CD4-positive, alpha-beta T cell treated with Interferon gamma for 1 hour (primary cell): ENCODE measurements around the gene IWS1.
A peak's percentile ranks its signal among the peaks of the same experiment; 100 is the strongest.
"Not testable (repeated sequence)": the region's sequence is repeated elsewhere in the genome, so short reads cannot be mapped to it uniquely, and the experiment has no call there.

Experiments used
- DNase-seq: peaks from one replicate; pipeline ENCODE4 v3.0.0-alpha.2; 2020

Gene IWS1

DNA sequence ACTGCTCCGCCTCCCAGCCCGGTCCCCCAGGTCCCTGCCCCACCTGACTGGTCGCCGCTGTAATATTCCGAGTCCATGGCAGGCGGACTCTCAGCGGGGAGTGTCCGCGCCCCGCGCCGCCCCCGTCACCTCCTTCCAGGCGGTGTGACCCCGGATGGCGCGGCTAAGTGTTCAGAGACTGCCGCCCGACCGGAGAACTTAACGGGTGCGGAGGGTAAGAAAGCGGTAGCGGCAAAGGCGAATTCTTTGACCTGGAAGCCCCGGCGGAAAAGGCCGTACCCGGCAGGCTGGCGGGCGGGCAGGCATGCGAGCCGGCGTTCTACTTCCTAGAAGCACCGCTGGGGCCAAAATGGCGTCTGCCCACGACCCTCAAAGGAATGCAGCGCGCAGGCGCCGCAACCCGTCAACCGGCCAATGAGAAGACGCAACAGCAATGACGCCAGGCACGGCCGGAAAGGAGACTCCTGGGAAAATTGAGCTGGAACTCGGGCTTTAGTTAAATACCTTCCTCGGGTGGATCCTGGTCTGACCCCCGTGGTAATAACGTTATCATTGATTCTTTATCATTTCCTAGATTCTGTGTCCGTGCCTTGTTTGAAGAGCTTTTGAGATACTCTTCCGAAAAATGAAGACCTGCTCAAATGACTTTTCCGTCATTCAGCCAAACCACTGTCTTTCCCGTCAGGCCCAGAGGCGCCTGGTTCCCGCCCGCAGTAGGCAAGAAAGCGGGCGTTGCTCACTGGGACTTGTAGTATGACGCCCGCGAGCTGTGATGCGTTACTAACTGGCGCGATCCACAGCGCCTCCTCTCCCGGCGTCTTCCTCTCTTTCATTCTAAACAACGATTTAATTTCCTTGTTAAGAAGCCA is at the start of gene IWS1:
TSS of gene IWS1 (minus strand) at position 358 of the 869 bp plus-strand sequence. CDS start at position 77, 281 bp downstream.
- DNase-seq: peak; percentile 92

DNA sequence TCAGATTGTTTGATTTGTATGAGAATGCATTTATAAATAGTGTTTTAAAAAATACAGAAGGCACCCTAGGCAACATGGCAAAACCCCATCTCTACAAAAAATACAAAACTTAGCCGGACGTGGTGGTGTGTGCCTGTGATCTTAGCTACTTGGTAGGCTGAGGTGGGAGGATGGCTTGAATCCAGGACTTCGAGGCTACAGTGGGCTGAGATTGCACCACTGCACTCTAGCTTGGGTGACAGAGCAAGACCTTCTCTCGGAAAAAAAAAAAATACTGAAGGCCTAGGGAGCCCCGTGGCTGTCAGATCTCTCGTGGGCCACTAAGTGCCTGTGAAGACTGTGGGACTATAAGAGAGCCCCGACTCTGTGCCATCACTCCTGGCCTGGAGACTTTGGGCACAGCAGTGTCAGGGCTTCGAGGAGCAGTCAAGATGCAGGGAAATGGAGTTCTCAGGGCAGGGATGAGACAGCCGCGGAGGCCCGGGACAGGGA is 49.7 kb upstream of the IWS1 start:
- DNase-seq: no peak

DNA sequence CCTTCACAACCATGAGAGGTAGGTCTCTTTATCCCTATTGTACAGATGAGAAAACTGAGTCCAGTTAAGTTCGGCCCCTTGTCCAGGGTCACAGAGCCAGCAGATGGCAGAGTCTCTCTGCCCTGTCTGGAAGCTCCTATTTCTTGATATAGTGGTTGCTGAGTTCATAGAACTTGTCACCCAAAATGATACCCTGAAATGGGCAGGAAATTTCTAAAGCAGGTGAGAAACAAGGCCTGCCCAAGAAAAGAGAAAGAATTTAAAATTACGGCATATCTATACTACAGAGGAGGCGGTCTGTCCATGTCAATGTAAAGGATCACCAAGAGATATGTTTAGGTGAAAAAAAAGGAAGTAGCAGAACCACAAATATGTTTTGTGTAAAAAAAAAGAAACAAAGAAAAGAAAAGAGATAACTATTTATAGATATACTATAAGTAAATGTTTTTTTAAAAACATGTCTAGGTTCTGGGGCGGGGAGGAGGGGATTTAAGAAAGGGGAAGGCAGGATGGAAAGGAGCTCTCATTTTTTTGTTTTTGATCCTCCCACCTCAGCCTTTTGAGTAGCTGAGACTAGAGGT is 49.0 kb upstream of the IWS1 start:
- no peak for DNase-seq

DNA sequence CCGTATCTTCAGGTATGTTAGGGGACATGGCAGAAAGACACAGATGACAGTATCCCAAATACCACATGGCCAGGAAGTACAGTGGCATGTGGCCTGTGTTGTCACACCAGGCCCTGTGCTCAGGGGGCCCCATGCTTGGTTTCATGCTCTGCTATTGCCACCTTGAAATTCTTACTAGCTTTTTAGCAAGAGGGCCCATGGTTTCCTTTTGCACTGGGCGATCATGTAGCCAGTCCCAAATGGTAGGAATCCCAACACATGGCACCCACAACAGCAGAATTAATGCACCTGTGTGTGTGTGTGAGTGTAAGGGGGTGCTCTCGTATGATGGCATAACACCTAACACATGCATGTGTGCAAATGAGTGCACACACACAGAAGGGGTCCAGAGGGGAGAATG is 48.4 kb upstream of the IWS1 start:
- DNase-seq: no peak

DNA sequence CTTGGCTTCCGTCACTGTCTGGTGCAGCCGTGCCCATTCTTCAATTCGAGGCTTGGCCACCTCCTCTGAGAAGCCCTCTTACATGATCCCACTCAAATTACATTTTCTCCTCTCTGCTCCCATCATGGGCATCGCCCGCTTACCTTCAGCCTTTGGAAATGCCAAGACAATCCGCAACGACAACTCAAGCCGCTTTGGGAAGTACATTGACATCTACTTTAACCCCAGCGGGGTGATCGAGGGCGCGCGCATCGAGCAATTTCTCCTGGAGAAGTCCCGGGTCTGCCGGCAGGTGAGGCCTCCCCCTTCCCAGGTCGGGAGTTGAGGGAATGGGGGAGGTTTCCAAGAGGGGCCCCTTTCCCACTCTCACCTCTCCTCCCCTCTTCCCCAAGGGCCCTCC is 47.5 kb upstream of the IWS1 start:
- DNase-seq: no peak

DNA sequence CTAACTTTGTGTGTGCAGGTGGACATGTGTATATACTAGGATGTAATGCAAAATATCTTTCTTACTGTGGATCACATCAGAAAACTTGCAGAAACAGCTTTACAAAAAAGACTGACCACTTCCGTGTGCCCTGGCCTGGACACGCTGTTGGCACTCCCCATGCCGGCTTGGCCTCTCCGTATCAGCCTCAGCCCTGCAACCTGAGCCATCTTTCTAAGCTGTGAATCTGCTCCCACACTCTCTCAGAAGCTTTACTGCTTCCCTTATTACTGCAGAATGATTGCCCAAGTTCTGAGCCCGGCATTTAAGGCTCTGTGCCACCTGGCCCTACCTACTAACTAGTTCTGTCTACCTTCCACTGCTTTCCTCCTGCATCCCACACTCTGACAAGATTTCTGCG is 47.0 kb upstream of the IWS1 start:
- DNase-seq: no peak

DNA sequence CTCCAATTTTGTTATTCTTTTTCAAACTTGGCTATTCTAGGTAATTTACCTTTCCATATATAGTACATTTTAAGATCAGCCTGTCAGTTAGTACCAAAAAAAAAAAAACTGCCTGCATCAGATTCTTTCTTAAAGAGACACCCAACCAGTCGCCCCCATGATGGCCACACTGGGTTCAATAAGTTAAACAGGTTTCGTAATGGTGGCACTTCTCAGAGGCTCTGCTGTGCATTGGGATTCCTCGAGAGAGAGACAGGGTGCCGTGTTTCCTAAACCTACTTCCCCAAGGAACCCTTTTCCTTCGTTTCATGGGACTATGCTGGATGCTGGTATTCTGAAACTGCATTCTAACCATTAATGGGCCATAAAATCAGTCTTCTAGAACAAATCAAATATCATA is 46.6 kb upstream of the IWS1 start:
- no peak for DNase-seq

DNA sequence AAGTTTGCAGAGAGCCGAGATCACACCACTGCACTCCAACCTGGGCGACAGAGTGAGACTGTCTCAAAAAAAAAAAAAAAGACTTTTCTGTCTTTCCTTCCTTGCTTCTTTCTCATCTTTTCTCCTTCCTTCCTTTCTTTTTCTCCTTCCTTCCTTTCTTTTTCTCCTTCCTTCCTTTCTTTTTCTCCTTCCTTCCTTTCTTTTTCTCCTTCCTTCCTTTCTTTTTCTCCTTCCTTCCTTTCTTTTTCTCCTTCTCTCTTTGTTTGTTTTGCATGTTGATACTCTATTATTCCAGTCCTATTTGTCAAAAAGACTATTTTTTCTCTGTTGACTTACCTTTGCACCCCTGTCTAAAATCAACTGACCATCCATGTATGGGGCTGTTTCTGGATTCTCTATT is 46.1 kb upstream of the IWS1 start:
- DNase-seq: not testable (repeated sequence)

DNA sequence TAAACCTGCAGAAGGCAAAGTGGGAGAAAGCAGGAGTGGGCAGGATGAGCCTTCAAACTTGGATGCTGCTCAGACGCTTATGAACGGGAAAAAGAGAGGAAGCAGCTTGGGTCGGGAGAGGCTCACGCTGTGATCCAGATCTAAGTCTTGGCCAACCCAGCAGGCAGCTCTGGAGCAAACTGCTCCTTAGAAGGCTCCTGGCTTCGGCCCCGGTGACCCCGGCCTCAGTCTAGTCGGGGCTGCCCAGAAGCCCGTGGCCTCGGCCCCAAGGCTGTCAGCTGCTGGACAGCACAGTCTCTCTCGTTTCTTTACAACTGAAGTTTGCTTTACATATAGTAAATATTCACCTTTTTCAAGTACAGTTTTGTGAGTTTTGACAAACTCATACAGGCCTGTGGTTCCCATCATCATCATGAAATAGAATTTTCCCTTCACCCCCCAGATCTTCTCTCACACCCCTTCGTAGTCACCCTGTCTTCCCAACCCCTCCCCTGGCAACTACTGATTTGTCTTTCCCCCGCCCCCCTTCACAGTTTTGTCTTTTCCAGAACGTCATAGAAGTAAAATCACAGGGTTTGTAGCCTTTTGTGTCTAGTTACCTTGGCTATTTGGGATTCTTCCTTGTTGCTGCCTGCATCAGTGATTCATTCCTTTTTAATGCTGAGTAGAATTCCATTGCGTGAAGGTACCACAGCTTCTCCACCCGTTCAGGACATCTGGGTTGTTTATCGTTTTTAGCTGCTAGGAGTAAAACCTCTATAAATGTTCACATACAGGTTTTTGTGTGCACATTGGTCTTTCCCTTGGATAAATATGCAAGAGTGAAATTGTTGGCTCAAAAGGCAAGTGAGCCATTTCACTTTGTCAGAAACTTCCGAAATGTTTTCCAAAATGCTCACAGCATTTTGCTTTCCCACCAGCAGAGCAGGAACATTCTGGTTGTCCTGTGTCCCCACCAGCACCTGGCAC is 44.3 kb upstream of the IWS1 start:
- DNase-seq: no peak

DNA sequence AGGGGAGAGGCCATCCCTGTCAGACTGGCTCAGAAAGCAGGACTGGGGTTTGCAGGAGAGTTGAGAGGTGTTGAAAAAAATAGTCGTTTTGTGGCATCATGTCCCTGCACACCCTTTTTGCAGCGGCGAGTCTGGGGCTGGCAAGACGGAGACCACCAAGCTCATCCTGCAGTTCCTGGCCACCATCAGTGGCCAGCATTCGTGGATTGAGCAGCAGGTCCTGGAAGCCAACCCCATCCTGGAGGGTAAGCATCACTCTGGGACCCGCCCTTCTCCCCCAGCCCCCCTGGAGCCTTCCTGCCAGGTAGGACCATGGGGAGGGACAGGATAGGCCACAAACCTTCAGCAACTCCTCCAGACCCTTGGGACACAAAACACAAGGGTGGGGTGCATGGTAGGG is 43.4 kb upstream of the IWS1 start:
- DNase-seq: no peak

DNA sequence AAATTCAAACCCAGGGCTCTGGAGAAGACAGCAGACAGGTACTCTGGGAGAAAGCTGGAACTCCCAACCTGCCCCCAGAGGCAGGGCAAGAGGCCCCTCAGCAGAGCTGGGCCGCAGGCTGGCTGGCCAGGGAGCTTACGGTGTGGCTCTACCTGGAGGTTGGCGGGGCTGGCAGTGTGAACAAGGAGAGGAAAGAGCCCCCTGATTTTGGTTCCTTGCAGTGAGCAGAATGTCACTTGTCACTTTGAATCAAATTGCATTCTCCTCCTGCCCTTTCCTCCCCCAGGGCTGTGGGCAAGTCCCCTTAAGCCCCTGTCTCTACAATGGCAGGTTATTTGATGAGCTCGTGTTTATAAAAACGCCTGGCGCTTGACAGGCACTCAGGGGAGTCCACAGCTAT is 41.8 kb upstream of the IWS1 start:
- no peak for DNase-seq

DNA sequence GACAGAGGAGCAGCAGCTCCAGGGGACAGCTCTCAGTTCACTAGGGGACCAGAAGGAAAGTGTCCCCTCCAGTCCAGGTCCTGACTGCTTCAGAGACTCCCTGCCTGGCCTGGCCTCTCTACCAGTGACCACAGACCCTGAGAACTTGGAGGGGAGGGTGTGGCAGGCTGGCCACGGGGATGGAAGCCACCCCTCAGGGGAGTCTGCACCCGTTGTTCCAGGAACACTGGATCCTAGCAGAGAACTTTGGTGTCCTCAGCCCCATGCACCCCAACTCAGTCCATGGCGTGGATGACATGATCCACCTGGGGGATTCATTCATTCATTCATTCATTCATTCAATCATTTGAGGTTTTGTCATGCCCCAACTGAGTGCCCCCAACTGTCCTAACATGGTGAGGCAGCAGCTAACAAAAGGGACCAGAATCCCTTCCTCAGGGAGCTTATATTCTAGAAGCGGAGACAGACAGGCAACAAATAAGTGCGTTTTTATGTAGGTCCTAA is 41.1 kb upstream of the IWS1 start:
- no peak for DNase-seq

DNA sequence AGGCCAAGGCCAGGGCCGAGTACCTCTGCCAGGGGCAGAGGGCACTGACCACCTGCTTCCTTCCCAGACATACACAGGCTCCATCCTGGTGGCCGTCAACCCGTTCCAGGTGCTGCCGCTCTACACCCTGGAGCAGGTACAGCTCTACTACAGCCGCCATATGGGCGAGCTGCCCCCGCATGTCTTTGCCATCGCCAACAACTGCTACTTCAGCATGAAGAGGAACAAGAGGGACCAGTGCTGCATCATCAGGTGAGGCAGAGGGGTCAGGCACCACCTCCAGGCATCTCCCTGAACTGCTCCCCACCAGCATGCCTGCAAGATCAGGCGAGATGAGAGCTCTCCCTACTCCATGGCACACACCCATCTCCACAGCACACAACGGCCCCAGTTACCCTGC is 40.3 kb upstream of the IWS1 start:
- no peak for DNase-seq

DNA sequence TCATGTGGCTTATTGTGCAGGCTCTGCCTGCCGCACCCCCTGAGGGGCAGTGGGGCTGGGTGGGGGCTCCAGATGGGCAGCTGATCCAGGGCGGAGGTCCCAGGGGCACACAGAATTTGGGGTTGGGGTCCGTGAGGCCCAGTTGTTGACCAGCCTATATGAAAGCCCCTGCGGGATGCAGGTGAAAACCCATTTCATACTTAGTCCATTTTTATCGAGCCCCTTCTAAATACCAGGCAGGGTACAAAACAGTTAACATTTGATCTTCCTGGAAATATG is 39.8 kb upstream of the IWS1 start:
- no peak for DNase-seq

DNA sequence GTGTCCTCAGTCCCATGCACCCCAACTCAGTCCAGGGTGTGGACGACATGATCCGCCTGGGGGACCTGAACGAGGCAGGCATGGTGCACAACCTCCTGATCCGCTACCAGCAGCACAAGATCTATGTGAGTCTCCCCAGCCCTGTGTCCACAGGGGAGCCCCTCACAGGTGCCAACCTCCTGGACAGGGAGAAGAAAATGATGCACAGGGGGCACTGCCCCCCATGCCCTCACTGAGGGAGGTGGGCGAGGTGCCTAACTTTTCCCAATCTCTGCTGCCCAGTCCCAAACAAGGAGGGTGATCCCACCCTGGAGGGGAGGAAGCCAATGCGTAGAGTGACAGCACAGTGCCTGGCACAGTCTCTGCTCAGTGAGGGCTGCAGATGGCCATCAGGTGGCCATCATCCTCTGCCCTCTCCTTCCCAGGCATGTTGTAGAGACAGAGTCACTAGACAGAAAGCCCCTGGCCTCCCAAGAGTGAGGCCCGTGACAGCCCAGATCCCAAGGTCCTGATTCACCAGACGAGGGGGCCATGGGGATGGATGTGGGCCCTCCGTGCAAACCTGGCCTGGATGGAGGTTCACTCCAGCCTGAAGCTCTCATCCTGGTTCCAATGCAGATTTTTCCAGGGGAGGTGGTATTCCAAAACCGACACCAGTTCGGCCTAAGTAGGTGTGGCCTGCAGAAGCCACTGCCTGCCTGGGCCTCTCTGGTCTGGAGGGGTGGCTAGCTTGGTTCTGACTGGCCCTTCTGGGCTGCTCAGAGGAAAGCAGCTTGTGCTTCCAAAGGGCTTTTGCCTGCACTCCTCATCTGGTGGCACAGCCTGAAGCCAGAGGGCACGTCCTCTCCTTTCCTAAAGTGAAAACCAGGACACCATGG is 39.2 kb upstream of the IWS1 start:
- no peak for DNase-seq

DNA sequence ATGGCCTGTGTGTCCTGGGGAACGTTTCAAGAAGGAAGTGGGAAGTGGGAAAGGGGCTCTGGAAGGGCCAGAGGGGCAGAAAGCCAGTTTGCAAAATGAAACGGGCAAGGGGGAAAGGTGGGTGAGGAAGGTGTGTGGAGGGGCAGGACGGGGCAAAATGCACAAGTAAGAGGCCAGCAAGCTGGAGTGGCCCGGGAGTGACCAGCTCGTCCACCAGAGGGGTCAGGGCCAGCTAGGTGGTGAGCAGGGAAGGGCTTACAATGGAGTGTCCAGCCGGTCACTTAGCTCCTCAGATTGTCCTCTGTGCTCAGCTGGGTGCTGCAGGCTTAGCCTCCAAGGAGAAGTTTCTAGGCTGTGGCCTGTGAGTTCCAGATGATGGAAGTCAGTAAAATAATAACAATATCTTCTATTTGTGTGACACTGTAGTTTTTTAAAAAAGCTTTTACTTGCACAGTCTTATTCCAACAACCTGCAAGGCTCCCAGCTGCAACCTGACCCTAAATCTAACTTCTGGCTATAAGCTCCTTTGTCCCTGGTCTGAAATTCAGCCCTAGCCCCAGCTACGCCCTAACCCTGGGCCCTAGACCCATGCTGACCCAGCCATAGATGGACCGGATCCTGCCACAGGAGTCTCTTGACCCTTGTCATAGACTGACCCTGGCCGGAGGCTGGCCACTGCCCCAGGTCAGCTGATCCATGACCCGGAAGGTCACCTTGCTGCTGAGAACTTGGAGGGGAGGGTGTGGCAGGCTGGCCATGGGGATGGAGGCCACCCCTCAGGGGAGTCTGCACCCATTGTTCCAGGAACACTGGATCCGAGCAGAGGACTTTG is 38.4 kb upstream of the IWS1 start:
- no peak for DNase-seq

DNA sequence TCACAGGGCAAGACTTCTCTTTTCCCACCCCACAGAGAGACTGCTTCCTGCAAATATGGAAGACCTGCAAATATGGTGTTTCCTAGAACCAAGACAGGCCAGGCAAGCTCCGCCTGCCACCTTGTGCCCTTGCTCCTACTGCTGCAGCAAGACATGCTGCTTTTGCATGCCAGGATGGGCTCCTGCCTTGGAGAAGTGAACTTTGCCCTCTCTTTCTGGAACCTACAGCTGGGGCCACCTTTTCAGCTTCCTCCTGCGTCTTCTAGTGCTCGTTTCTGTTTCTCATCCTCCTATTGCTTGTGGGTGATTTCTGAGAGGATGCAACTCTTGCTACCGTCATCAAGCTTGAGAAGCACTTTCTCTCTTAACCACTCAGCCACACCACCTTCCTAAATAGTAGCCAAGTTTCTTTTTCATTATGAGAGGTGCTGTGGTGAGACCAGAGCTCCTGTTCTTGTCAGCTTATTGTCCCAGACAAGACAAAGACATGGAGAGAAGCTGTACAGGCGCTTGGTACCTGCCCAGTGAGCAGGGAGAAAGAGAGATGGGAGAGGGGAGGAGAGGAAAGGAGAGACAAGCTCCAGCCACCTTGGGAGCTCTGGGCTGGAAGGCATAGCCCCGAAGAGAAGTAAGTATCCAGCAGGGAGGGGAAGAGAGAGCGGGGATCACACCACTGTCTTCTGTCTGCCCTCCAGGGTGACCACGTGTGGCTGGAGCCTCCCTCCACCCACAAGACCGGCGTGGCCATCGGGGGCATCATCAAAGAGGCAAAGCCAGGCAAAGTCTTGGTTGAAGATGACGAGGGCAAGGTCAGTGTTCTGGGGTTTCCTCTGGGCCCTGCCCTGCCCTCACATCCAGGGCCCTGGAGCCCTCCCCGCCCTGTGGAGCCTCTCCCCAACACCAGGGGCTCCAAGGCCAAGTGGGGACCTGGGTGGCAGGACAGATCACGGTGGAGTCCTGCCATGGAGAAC is 37.5 kb upstream of the IWS1 start:
- DNase-seq: no peak

DNA sequence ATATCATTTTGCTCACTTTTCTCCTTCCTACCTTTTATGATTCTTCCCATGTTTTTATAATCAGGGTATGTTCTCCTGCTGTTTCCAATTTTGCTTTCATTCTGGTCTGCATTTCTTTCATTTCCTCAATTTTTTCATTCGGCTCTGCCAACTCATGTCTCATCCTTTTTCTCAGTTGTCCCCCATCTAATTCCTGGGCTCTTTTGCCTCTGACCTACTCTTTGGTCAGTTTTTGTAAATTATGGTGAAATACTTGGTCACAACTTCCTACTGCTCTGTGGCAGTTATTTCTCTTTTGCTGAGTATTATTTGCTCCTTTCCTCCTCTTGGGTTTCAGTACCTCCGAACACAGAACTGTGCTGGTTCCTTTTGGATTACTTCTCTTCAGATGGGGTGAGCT is 36.6 kb upstream of the IWS1 start:
- no peak for DNase-seq

DNA sequence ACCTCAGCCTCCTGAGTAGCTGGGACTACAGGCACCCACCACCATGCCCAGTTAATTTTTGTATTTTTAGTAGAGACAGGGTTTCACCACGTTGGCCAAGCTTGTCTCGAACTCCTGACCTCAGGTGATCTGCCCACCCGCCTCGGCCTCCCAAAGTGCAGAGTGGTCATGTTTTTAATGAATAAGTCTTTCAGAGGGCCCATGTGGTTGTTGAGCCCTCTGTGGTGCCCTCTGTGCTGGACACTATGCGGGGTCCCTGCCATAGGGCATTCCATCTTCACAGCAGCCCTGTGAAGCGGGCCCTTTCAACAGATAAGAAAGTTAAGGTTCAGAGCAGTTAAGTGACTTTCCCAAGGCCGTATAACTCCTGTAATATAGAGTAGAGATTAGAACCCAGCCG is 35.1 kb upstream of the IWS1 start:
- no peak for DNase-seq

DNA sequence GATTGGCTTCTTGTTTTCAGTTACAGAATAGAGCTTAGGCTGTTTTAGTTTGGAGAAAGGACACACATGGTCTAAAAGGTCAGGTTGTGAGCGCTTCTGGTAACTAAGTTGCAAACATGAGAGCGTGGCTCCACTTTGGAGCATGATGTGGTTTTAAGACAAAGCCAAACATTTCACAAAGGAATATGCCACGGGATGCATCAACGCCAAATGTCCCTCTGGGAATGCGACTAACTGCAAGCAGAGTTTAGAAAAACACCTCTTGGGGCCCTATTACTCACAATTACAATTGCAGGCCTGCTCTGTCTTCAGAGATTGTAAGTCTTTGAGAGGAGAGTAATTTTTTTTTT is 34.6 kb upstream of the IWS1 start:
- DNase-seq: no peak
